Left ventricle myocardium inferior (tissue), 1 donor: ENCODE measurements around the gene XYLT1. TPM values are rescaled to one million over a fixed set of nuclear protein-coding genes. Genes with fewer than 3 reads are reported as not detected.
"Not testable (repeated sequence)": the region's sequence is repeated elsewhere in the genome, so short reads cannot be mapped to it uniquely, and the experiment has no call there.

Source experiments
- DNase-seq: peaks from one replicate; pipeline ENCODE4 v3.0.0-alpha.2; 2020
- H3K27ac ChIP-seq: fragments of 200-600 bp; replicated peaks from 2 replicates; pipeline ENCODE4 v1.8.0; 2021
- H3K27me3 ChIP-seq: fragments of 200-600 bp; 2 replicates; pipeline ENCODE4 v1.8.0; 2021; ENCODE audit warnings: low read depth
- H3K36me3 ChIP-seq: fragments of 200-600 bp; 2 replicates; pipeline ENCODE4 v1.8.0; 2021
- H3K4me1 ChIP-seq: fragments of 200-600 bp; 2 replicates; pipeline ENCODE4 v1.8.0; 2021
- H3K4me3 ChIP-seq: fragments of 200-600 bp; 2 replicates; pipeline ENCODE4 v1.8.0; 2021; ENCODE audit warnings: mild to moderate bottlenecking, moderate library complexity
- H3K9me3 ChIP-seq: fragments of 200-600 bp; replicated peaks from 2 replicates; pipeline ENCODE4 v1.8.0; 2021
- CTCF ChIP-seq: fragments of 200-600 bp; IDR thresholded peaks from 2 replicates; pipeline ENCODE4 v1.8.0; 2021; ENCODE audit warnings: antibody characterized with exemption, mild to moderate bottlenecking, borderline replicate concordance
- intact Hi-C: fragments of 100-400 bp; cut with micrococcal nuclease; formaldehyde crosslinking; loops from one replicate; pipeline ENCODE4 v1.11.0; 2022
- total RNA-seq: library from RNA; stranded (reverse); fragmentation: NEBNext Ultra II Directional; extraction: Animal tissue kit (Norgen Biotek cat#: 25700); gene quantifications from one replicate; pipeline ENCODE4 v1.2.1, GENCODE V29; 2021
- donor health status: DM: no; HTN: yes; CAD: no; lungs with severe emphysema.

The XYLT1 gene
- total RNA-seq, 1 donor from 2014 or later, result 1.4 TPM

DNA sequence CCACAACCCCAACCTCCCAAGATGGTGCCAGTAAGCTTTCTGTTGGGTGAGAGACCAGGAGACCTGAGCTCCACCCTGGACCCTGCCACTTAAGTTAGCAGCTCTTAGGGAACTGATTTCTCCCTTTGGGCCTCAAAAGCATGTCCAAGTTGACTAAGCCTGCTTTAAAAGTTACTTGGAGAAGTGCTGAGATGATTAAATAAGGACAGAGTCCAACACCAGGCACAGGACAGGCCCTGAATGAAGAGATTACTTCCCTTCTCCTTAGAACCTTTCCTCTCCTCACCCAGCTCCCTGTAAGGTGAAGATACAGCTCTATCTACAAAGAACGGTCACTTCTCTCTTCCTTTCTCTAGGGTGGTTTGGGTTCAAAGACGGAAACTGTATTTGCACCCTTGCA is 162.6 kb downstream of the XYLT1 start:
- DNase-seq, result no peak
- H3K36me3 ChIP-seq, result no peaks in the 10 kb centered on the region
- H3K9me3 ChIP-seq, result no peaks in the 10 kb centered on the region
- H3K27me3 ChIP-seq, result no peaks in the 10 kb centered on the region
- TF ChIP-seq CTCF, result no peak
- no peak overlapping the region for H3K4me3 ChIP-seq
- peaks cover 17% of the 10 kb centered on the region for H3K4me1 ChIP-seq
- intact Hi-C loops, result no loop called here
- H3K27ac ChIP-seq, result no peak overlapping the region

DNA sequence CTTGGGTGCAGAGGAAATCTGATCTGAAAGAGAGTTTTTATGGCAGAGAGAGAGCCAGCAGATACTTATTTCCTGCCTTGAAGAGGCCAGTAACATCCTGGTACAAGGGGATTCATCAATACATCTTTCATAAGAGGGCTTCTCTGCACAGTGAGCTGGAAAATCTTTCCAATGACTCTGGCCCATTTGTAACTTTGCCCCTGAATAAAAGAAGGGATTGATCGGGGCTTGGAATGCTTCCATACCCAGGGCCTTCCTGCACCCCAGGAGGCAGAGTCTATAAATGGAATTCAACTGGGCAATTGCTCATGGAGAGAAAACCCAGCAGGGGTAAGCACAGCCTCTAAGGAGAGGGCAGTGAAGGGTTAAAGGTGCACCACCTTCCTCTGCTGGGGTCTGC is 163.3 kb downstream of the XYLT1 start:
- no peaks in the 10 kb centered on the region for H3K9me3 ChIP-seq
- peaks cover 11% of the 10 kb centered on the region for H3K4me1 ChIP-seq
- no peak overlapping the region for H3K4me3 ChIP-seq
- H3K27me3 ChIP-seq, result no peaks in the 10 kb centered on the region
- H3K27ac ChIP-seq, result no peak overlapping the region
- no peak for DNase-seq
- H3K36me3 ChIP-seq, result no peaks in the 10 kb centered on the region
- intact Hi-C loops, result no loop called here
- TF ChIP-seq CTCF, result no peak

- H3K9me3 ChIP-seq, result no peaks in the 10 kb centered on the region
- no peaks in the 10 kb centered on the region for H3K36me3 ChIP-seq
- intact Hi-C loops, result no loop called here
- DNase-seq, result no peak
- H3K4me1 ChIP-seq, result peaks cover 11% of the 10 kb centered on the region
- H3K4me3 ChIP-seq, result no peak overlapping the region
- no peaks in the 10 kb centered on the region for H3K27me3 ChIP-seq
- TF ChIP-seq CTCF, result no peak
- no peak overlapping the region for H3K27ac ChIP-seq
These were observed 164.0 kb downstream of the XYLT1 start for GRCh38 chr16:17306745-17307144.

- peaks cover 11% of the 10 kb centered on the region for H3K4me1 ChIP-seq
- DNase-seq, H3K36me3 ChIP-seq, H3K27me3 ChIP-seq, H3K9me3 ChIP-seq, H3K27ac ChIP-seq, H3K4me3 ChIP-seq, intact Hi-C loops: not testable (repeated sequence)
These were observed 164.5 kb downstream of the XYLT1 start for GRCh38 chr16:17306211-17306610.

DNA sequence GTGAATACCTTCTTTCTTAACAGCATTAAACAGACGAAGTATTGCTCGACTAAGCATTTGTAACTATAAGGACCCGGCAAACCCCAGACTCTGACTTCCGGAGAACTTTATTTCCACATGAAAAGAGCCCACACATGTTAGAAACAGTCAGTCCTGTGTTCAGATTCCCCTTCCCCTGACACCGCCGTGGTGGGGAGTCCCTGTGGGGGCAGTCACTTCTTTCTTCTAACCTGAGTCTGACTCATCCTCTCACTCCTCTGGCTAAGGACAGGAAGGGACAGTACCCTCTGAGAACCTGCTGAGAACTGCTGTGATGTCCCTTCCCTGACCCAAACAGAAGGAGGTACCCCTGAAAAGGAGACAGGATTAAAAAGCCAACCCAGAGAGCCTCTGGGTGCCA is 165.1 kb downstream of the XYLT1 start:
- Histone ChIP-seq H3K27ac (no peak overlapping the region), H3K9me3 (no peaks in the 10 kb centered on the region), H3K36me3 (no peaks in the 10 kb centered on the region), H3K4me1 (peaks cover 11% of the 10 kb centered on the region), H3K27me3 (no peaks in the 10 kb centered on the region), H3K4me3 (no peak overlapping the region)
- DNase-seq, result no peak
- TF ChIP-seq CTCF, result no peak
- intact Hi-C loops, result no loop called here

DNA sequence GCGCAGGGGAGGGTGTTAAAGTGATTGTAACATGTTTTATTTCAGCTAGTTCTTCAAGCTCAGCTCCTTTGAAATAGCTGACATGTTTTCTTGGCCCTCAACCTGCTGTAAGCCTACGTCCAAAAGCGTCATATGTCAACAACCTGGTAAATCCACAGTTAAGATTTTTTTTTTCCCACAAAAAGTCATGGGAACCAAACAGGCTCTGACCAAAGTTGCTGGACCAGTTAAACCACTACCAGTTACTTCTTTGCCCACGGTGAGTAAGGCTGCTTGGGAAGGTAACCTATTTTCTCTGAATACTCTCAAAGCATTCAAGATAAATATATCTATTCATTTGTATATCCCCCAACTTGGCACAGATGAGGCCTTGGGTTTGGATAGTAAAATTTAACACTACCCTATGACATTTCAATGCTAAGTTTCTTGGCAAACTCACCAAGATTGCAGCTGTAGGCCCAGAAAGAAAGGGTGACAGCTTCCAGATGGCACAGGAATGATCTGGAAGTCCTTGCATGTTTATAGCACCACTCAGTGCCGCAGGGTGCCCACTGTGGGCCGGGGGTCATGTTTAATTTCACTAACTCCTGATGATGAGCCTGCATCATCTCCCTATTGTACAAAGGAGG is 166.2 kb downstream of the XYLT1 start:
- TF ChIP-seq CTCF, result no peak
- no peaks in the 10 kb centered on the region for H3K36me3 ChIP-seq
- H3K9me3 ChIP-seq, result no peaks in the 10 kb centered on the region
- no peak overlapping the region for H3K4me3 ChIP-seq
- intact Hi-C loops, result no loop called here
- H3K27ac ChIP-seq, result peak overlapping the region; percentile 22
- H3K27me3 ChIP-seq, result no peaks in the 10 kb centered on the region
- no peak for DNase-seq
- H3K4me1 ChIP-seq, result peaks cover 18% of the 10 kb centered on the region
